ENCODE results near the gene METTL6.
A peak's percentile ranks its signal among the peaks of the same experiment; 100 is the strongest.
"Not testable (repeated sequence)": the region's sequence is repeated elsewhere in the genome, so short reads cannot be mapped to it uniquely, and the experiment has no call there.

Gene METTL6

DNA sequence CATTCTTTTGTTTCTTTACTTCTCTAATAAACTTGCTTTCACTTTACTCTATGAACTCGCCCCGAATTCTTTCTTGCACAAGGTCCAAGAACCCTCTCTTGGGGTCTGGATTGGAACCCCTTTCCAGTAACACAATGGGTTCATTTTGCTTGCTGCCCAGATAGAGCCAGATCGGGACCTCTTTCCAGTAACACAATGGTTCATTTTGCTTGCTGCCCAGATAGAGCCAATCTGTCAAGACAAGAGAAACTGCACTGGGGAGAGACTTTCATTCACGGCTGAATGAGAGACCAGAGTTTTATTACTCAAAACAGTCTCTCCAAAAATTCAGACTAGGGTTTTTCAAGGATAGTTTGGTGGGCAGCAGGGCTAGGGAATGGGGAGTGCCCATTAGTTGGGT, 25.4 kb downstream of the METTL6 start:
- TF ChIP-seq, protein P1, sequence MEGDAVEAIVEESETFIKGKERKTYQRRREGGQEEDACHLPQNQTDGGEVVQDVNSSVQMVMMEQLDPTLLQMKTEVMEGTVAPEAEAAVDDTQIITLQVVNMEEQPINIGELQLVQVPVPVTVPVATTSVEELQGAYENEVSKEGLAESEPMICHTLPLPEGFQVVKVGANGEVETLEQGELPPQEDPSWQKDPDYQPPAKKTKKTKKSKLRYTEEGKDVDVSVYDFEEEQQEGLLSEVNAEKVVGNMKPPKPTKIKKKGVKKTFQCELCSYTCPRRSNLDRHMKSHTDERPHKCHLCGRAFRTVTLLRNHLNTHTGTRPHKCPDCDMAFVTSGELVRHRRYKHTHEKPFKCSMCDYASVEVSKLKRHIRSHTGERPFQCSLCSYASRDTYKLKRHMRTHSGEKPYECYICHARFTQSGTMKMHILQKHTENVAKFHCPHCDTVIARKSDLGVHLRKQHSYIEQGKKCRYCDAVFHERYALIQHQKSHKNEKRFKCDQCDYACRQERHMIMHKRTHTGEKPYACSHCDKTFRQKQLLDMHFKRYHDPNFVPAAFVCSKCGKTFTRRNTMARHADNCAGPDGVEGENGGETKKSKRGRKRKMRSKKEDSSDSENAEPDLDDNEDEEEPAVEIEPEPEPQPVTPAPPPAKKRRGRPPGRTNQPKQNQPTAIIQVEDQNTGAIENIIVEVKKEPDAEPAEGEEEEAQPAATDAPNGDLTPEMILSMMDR (IDR thresholded peaks at IDR 0.05; ENCODE audit: borderline replicate concordance, control extremely low read depth, extremely low read depth, insufficient read depth, missing control alignments), result no peak
- DNase-seq (ENCODE audit: low spot score), result no peak
- in situ Hi-C loops (cut with MboI; ENCODE audit: low sequenced_read_pairs, unreplicated experiment), result loop anchor here (10.0 kb wide), 2 partner anchors 153 to 197 kb away; partner anchors contain the start of gene CAPN7

DNA sequence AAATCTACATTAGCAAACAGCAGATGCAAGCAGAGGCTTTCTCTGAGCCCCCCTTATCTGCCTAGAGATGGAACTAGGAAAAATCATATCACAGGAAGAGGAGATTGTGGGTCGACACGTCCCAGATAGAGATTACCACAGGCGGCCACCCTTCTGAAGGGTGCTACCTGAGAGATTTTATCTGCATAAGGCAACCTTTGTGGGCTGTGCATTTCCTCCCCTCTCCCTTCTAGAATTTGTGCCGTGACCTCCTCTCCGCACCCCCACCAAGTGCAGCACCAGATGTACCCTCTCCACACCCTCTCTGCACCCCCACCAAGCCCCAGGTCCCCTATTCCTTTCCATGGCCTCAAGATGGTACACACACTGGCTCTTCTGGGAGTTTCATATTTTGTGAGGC, 27.4 kb downstream of the METTL6 start:
- in situ Hi-C loops (cut with MboI; ENCODE audit: low sequenced_read_pairs, unreplicated experiment), result loop anchor here (10.0 kb wide), 2 partner anchors 155 to 195 kb away; partner anchors contain the start of gene CAPN7
- DNase-seq (ENCODE audit: low spot score), result no peak
- TF ChIP-seq, protein P1 (IDR thresholded peaks at IDR 0.05; ENCODE audit: borderline replicate concordance, control extremely low read depth, extremely low read depth, insufficient read depth, missing control alignments), result no peak

DNA sequence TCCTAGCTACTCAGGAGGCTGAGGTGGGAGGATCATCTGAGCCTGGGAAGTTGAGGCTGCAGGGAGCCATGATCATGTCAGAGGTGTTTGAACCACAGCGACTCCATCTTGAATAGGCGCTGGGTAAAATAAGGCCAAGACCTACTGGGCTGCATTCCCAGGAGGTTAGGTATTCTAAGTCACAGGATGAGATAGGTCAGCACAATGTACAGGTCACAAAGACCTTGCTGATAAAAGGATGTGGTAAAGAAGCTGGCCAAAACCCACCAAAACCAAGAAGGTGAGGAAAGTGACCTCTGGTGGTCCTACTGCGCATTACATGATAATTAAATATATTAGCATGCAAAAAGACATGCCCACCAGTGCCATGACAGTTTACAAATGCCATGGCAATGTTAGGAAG, 28.6 kb downstream of the METTL6 start:
- DNase-seq (ENCODE audit: low spot score); in situ Hi-C loops (cut with MboI; ENCODE audit: low sequenced_read_pairs, unreplicated experiment): not testable (repeated sequence)
- TF ChIP-seq, protein P1 (IDR thresholded peaks at IDR 0.05; ENCODE audit: borderline replicate concordance, control extremely low read depth, extremely low read depth, insufficient read depth, missing control alignments), result peak; percentile 37

DNA sequence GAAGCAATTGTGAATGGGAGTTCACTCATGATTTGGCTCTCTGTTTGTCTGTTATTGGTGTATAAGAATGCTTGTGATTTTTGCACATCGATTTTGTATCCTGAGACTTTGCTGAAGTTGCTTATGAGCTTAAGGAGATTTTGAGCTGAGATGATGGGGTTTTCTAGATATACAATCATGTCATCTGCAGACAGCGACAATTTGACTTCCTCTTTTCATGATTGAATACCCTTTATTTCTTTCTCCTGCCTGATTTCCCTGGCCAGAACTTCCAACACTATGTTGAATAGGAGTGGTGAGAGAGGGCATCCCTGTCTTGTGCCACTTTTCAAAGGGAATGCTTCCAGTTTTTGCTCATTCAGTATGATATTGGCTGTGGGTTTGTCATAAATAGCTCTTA, 34.1 kb downstream of the METTL6 start:
- DNase-seq (ENCODE audit: low spot score); in situ Hi-C loops (cut with MboI; ENCODE audit: low sequenced_read_pairs, unreplicated experiment): not testable (repeated sequence)

DNA sequence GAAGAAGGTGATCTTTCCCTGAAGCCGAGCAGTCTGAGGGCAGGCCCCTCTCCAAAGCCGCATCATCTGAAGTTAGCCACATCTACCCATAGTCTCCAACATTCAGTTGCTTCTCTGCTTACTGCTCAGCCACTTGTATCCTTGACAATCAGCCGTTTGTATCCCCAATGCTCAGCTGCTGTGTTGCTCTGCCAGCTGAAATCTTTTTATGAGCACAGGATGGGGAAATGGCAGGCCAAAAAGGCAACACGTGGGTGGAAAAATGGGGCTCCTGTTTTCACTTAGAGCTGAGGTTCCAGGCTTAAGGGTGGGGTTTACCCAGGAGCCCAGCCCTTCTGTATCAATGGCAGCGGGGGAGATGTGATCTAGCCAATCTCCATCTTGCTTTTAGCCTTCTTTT, 36.3 kb downstream of the METTL6 start:
- no peak for DNase-seq (ENCODE audit: low spot score)
- in situ Hi-C loops (cut with MboI; ENCODE audit: low sequenced_read_pairs, unreplicated experiment), result no loop called here
- TF ChIP-seq, protein P1 (IDR thresholded peaks at IDR 0.05; ENCODE audit: borderline replicate concordance, control extremely low read depth, extremely low read depth, insufficient read depth, missing control alignments), result no peak

DNA sequence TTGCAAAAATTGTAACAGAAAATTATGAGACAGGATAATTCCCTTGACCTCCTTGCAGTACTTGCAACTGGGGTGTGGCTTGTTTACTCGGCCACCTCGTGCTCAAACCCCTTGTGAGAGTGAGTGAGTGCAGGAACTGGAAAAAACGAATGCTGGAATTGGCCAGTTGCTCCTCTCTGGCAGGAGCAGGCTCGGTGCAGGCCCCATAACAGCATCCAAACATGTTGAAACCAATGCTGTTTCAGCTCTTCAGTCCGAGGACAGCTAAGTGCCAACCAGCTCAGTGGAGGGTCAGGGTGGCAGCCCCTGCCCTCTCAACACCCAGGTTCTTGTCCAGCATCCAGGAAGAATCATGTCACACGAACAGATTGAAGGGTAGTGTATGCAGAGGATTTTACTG, 36.9 kb downstream of the METTL6 start:
- in situ Hi-C loops (cut with MboI; ENCODE audit: low sequenced_read_pairs, unreplicated experiment), result no loop called here
- TF ChIP-seq, protein P1 (IDR thresholded peaks at IDR 0.05; ENCODE audit: borderline replicate concordance, control extremely low read depth, extremely low read depth, insufficient read depth, missing control alignments), result no peak
- DNase-seq (ENCODE audit: low spot score), result no peak

DNA sequence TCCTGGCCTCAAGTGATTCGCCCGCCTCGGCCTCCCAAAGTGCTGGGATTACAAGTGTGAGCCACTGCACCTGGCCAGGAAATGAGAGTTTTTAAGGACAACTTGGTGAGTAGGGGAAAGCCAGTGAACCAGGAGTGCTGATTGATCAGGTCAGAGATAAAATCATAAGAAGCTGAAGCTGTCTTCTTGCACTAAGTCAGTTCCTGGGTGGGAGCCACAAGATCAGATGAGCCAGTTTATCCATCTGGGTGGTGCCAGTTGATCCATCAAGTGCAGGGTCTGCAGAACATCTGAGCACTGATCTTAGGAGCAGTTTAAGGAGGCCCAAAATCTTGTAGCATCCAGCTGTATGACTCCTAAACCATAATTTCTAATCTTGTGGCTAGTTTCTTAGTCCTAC, 39.0 kb downstream of the METTL6 start:
- not testable (repeated sequence) for DNase-seq (ENCODE audit: low spot score)
- in situ Hi-C loops (cut with MboI; ENCODE audit: low sequenced_read_pairs, unreplicated experiment), result loop anchor here (10.0 kb wide), 1 partner anchor 274 kb away; no protein-coding TSS in a partner anchor

DNA sequence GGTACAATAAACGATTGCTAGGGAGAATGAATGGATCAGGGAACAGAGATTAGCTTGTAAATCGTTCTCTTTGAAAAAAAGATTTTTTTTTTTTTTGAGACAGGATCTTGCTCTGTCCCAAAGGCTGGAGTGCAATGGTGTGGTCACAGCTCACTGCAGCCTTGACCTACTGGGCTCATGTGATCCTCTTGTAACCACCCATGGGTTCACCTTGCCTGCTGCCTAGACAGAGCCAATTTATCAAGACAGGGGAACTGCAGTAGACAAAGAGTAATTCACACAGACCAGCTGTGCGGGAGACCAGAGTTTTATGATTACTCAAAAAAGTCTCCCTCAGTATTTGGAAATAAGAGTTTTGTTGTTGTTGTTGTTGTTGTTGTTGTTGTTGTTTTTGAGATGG, 39.6 kb downstream of the METTL6 start:
- in situ Hi-C loops (cut with MboI; ENCODE audit: low sequenced_read_pairs, unreplicated experiment), result loop anchor here (10.0 kb wide), 1 partner anchor 273 kb away; no protein-coding TSS in a partner anchor
- TF ChIP-seq, protein P1 (IDR thresholded peaks at IDR 0.05; ENCODE audit: borderline replicate concordance, control extremely low read depth, extremely low read depth, insufficient read depth, missing control alignments), result no peak
- DNase-seq (ENCODE audit: low spot score), result no peak
